Measurements from ENCODE around the gene CABP1.

- TF ChIP-seq ZNF431 (CRISPR knock-in tag; IDR thresholded peaks at IDR 0.05) (no peak), ZZZ3 (IDR thresholded peaks at IDR 0.05) (no peak), FOXM1 (IDR thresholded peaks at IDR 0.05; ENCODE audit: low read depth) (no peak), FOXM1 (CRISPR knock-in tag; IDR thresholded peaks at IDR 0.05; ENCODE audit: low read depth) (no peak), REST (IDR thresholded peaks at IDR 0.05; ENCODE audit: borderline replicate concordance) (no peak), REST (CRISPR knock-in tag; IDR thresholded peaks at IDR 0.05; ENCODE audit: low read depth) (no peak), THAP12 (CRISPR knock-in tag; IDR thresholded peaks at IDR 0.05) (no peak), CREB1 (IDR thresholded peaks at IDR 0.05) (no peak), CREB1 (CRISPR knock-in tag; IDR thresholded peaks at IDR 0.05) (no peak), MED1 (CRISPR knock-in tag; IDR thresholded peaks at IDR 0.05; ENCODE audit: borderline replicate concordance) (no peak), CTCF (IDR thresholded peaks at IDR 0.05 in 2 of 3, conservative IDR thresholded peaks at IDR 0.05 in 1 of 3; ENCODE audit: insufficient read depth in 2 of 3, low read depth in 1 of 3, low read length in 3 of 3) (no peak)
- TF ChIP-seq, protein P1, sequence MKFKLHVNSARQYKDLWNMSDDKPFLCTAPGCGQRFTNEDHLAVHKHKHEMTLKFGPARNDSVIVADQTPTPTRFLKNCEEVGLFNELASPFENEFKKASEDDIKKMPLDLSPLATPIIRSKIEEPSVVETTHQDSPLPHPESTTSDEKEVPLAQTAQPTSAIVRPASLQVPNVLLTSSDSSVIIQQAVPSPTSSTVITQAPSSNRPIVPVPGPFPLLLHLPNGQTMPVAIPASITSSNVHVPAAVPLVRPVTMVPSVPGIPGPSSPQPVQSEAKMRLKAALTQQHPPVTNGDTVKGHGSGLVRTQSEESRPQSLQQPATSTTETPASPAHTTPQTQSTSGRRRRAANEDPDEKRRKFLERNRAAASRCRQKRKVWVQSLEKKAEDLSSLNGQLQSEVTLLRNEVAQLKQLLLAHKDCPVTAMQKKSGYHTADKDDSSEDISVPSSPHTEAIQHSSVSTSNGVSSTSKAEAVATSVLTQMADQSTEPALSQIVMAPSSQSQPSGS (CRISPR knock-in tag; IDR thresholded peaks at IDR 0.05), result no peak
These were observed 29.9 kb upstream of the CABP1 start for GRCh38 chr12:120610560-120610959.
